Activated CD4-positive, alpha-beta memory T cell treated with anti-CD3 and anti-CD28 coated beads, Interleukin-2, amount 10 ng/mL, durations not matched to agents 7 days and 5 days (primary cell): ENCODE data around the gene STPG4. TPM values are rescaled to one million over a fixed set of nuclear protein-coding genes. Genes with fewer than 3 reads are reported as not detected.

Source experiments
- CTCF ChIA-PET: fragments of 350-600 bp; sonication (Branson Sonifier 250); formaldehyde crosslinking; loops from one replicate; lab custom pipeline; 2021; ENCODE audit warnings: antibody characterized with exemption, inconsistent platforms; lab: Charles Lee
- POLR2A ChIA-PET: fragments of 350-600 bp; sonication (Branson Sonifier 250); formaldehyde crosslinking; loops from one replicate; lab custom pipeline; 2021; ENCODE audit warnings: antibody characterized with exemption; lab: Charles Lee
- DNase-seq: peaks from one replicate; pipeline ENCODE4 v3.0.0-alpha.2; 2020
- H3K27ac Mint-ChIP-seq: one replicate; pipeline ENCODE4 v1.8.0; 2021; ENCODE audit warnings: mild to moderate bottlenecking, mixed read lengths
- H3K27me3 Mint-ChIP-seq: one replicate; pipeline ENCODE4 v1.8.0; 2021; ENCODE audit warnings: mixed read lengths
- H3K36me3 Mint-ChIP-seq: one replicate; pipeline ENCODE4 v1.8.0; 2021; ENCODE audit warnings: low read depth, mixed read lengths
- H3K4me1 Mint-ChIP-seq: one replicate; pipeline ENCODE4 v1.8.0; 2021; ENCODE audit warnings: mixed read lengths
- H3K4me3 Mint-ChIP-seq: one replicate; pipeline ENCODE4 v1.8.0; 2021; ENCODE audit warnings: mild to moderate bottlenecking, mixed read lengths
- H3K9me3 Mint-ChIP-seq: one replicate; pipeline ENCODE4 v1.8.0; 2021; ENCODE audit warnings: mixed read lengths
- total RNA-seq, 2 experiments: library from RNA; stranded (reverse); gene quantifications; one replicate each; pipeline ENCODE4 v1.2.3, GENCODE V29; 2021

The STPG4 gene, protein sequence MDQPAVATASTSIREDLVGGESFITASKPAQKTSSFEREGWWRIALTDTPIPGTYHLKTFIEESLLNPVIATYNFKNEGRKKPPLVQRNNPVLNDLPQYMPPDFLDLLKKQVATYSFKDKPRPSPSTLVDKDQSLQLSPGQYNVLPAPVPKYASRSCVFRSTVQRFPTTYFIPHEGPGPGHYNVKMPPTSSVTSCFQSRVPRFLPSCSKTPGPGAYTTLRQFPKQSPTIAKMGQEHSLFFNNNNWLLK
- under 1 TPM in 1 of 2 experiments, not detected in 1; 0.13 TPM for total RNA-seq

- Mint-ChIP-seq H3K27ac (peak within 1 kb of the TSS; percentile 21), H3K4me3 (no peak within 1 kb of the TSS), H3K27me3 (no peaks in the 10 kb centered on the region), H3K4me1 (peaks cover 12% of the 10 kb centered on the region), H3K9me3 (no peaks in the 10 kb centered on the region), H3K36me3 (peaks cover 48% of the 10 kb centered on the region)
- ChIA-PET CTCF (no interaction called here), POLR2A (interaction anchor here (1.7 kb wide), 1 partner anchor 17 kb away, joined by 6 read pairs; no protein-coding TSS in a partner anchor)
- no peak for DNase-seq
Observed at GRCh38 chr2:47155091-47155876, at the start of gene STPG4. STPG4 (minus strand) TSS chr2:47155308; CDS start chr2:47155251, 57 bp downstream.

DNA sequence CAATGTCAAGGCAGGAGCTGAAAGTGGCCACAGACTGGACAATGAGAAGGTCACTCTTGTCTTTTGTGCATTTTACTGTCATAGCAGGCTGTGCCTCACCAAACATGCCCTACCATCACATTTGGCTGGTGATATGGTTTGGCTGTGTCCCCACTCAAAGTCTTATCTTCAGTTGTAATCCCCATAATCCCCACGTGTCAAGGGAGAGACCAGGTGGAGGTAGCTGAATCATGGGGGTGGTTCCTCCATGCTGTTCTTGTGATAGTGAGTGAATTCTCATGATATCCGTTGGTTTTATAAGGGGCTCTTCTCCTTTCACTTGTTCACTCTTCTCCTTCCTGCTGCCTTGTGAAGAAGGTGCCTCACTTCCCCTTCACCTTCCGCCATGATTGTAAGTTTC lies 49.6 kb upstream of the STPG4 start:
- no peak overlapping the region for H3K4me3 Mint-ChIP-seq
- H3K4me1 Mint-ChIP-seq, result no peaks in the 10 kb centered on the region
- peaks cover 17% of the 10 kb centered on the region for H3K27me3 Mint-ChIP-seq
- ChIA-PET POLR2A (no interaction called here), CTCF (no interaction called here)
- no peaks in the 10 kb centered on the region for H3K9me3 Mint-ChIP-seq
- no peaks in the 10 kb centered on the region for H3K36me3 Mint-ChIP-seq
- H3K27ac Mint-ChIP-seq, result no peak overlapping the region
- no peak for DNase-seq

- POLR2A ChIA-PET, result no interaction called here
- CTCF ChIA-PET, result no interaction called here
Observed at GRCh38 chr2:47203995-47204394, 48.9 kb upstream of the STPG4 start.

DNA sequence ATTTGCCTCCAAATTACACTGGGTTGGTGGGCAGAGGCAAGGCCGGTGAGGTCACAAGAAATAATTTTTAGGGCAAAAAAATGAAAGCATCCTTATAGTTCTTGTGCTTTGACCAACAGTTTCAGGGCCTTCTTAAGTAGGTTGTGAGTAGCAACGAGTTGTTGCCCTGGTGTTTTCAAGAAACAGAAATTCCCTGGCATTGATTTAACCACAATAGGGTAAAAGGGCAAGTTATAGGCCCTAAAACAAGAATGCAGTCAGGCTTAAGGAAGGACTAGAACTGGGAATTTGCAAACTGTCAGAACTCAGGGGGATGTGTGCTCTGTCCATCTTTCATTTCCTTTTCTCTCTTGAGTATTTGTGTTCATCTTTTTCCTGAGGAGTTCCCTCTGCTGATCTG lies 46.1 kb upstream of the STPG4 start:
- no peak for DNase-seq
- POLR2A ChIA-PET, result no interaction called here
- Mint-ChIP-seq H3K27me3 (peaks cover 14% of the 10 kb centered on the region), H3K9me3 (no peaks in the 10 kb centered on the region), H3K4me3 (no peak overlapping the region), H3K36me3 (no peaks in the 10 kb centered on the region), H3K27ac (no peak overlapping the region), H3K4me1 (no peaks in the 10 kb centered on the region)
- CTCF ChIA-PET, result no interaction called here

More at GRCh38 chr2:47203995-47204394, 48.9 kb upstream of the STPG4 start:
- no peak overlapping the region for H3K4me3 Mint-ChIP-seq
- H3K27ac Mint-ChIP-seq, result no peak overlapping the region
- H3K4me1 Mint-ChIP-seq, result no peaks in the 10 kb centered on the region
- no peaks in the 10 kb centered on the region for H3K36me3 Mint-ChIP-seq
- no peak for DNase-seq
- no peaks in the 10 kb centered on the region for H3K9me3 Mint-ChIP-seq
- H3K27me3 Mint-ChIP-seq, result peaks cover 14% of the 10 kb centered on the region

- H3K27me3 Mint-ChIP-seq, result peaks cover 23% of the 10 kb centered on the region
- CTCF ChIA-PET, result no interaction called here
- POLR2A ChIA-PET, result no interaction called here
- no peaks in the 10 kb centered on the region for H3K9me3 Mint-ChIP-seq
- H3K4me3 Mint-ChIP-seq, result no peak overlapping the region
- H3K27ac Mint-ChIP-seq, result no peak overlapping the region
- H3K4me1 Mint-ChIP-seq, result no peaks in the 10 kb centered on the region
- no peak for DNase-seq
- no peaks in the 10 kb centered on the region for H3K36me3 Mint-ChIP-seq
Observed at GRCh38 chr2:47198985-47199451, 43.9 kb upstream of the STPG4 start.

DNA sequence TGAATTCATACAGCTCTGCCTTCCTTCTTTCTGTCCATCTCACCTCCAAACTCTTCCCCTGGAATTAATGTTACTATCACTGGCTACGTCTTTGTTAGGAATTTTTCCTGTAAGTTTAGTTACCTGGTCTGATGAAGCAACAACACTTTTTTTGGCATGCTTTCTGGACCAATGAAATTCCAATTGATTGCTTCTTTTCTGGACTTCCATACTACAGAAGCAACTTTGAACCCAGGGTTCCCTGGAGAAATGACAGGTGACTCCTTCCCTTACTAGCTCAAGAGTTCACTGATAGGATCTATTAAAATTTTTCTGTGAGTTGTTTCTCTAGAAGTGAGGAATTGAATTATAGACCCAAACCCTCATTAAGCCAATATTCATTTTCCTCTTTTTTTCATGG lies 41.4 kb upstream of the STPG4 start:
- DNase-seq, result no peak
- peaks cover 21% of the 10 kb centered on the region for H3K27me3 Mint-ChIP-seq
- ChIA-PET POLR2A (no interaction called here), CTCF (interaction anchor here (0.8 kb wide), 1 partner anchor 14 kb away, joined by 3 read pairs; no protein-coding TSS in a partner anchor)
- no peaks in the 10 kb centered on the region for H3K9me3 Mint-ChIP-seq
- H3K4me1 Mint-ChIP-seq, result no peaks in the 10 kb centered on the region
- H3K27ac Mint-ChIP-seq, result no peak overlapping the region
- no peaks in the 10 kb centered on the region for H3K36me3 Mint-ChIP-seq
- H3K4me3 Mint-ChIP-seq, result no peak overlapping the region

DNA sequence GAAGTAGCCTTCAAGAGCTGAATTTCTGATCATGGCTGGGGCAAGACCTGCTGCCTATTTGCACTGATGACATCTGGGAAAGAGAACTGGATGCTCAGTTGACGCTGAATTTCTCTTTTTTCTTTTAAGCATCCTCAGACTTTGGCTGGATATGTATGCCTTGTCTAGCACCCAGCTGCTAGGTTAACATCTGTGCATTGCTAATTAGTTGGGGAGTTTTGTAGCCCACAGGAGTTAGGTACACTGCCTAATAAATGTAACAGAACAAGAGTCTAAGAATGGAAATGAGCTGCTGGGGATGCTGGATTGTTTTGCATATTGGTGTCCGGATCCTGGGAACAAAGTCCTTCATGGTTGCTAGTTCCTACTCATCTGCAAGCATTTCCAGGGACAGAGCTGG lies 40.9 kb upstream of the STPG4 start:
- no peak for DNase-seq
- no peaks in the 10 kb centered on the region for H3K9me3 Mint-ChIP-seq
- no peaks in the 10 kb centered on the region for H3K36me3 Mint-ChIP-seq
- H3K4me3 Mint-ChIP-seq, result no peak overlapping the region
- ChIA-PET POLR2A (no interaction called here), CTCF (interaction anchor here (0.8 kb wide), 1 partner anchor 14 kb away, joined by 3 read pairs; no protein-coding TSS in a partner anchor)
- no peaks in the 10 kb centered on the region for H3K4me1 Mint-ChIP-seq
- no peak overlapping the region for H3K27ac Mint-ChIP-seq
- peaks cover 21% of the 10 kb centered on the region for H3K27me3 Mint-ChIP-seq

GRCh38 chr2:47195148-47195547 lies 40.0 kb upstream of the STPG4 start:
- CTCF ChIA-PET, result no interaction called here
- H3K36me3 Mint-ChIP-seq, result no peaks in the 10 kb centered on the region

GRCh38 chr2:47194410-47194809 lies 39.3 kb upstream of the STPG4 start:
- POLR2A ChIA-PET, result no interaction called here
- Mint-ChIP-seq H3K36me3 (no peaks in the 10 kb centered on the region), H3K9me3 (no peaks in the 10 kb centered on the region), H3K27me3 (peaks cover 19% of the 10 kb centered on the region), H3K4me1 (no peaks in the 10 kb centered on the region), H3K27ac (no peak overlapping the region), H3K4me3 (no peak overlapping the region)
- no peak for DNase-seq
- CTCF ChIA-PET, result no interaction called here

More at GRCh38 chr2:47195148-47195547, 40.0 kb upstream of the STPG4 start:
- POLR2A ChIA-PET, result no interaction called here
- Mint-ChIP-seq H3K4me3 (no peak overlapping the region), H3K4me1 (no peaks in the 10 kb centered on the region), H3K27me3 (peaks cover 19% of the 10 kb centered on the region), H3K9me3 (no peaks in the 10 kb centered on the region), H3K27ac (no peak overlapping the region)
- no peak for DNase-seq

DNA sequence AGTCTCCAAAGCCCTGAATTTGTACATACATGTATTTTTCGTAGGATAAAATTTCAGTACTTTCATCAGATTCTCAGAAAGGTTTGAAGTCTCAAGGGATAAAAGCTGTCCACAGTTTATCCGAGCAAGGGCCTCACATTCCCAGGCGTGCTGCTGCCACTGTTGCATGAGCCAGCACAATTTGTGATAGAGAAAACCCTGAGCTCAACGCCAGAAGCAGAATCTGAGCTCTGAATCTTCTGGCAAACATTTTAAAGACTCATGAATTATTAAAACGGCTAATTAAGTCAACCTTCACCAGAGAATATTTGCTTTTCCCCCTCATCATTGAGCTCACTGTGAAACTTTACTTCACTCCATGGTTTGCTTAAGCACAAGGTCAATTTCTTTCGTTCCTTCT lies 38.5 kb upstream of the STPG4 start:
- Mint-ChIP-seq H3K27me3 (peaks cover 19% of the 10 kb centered on the region), H3K36me3 (no peaks in the 10 kb centered on the region), H3K9me3 (no peaks in the 10 kb centered on the region), H3K27ac (no peak overlapping the region), H3K4me3 (no peak overlapping the region), H3K4me1 (no peaks in the 10 kb centered on the region)
- CTCF ChIA-PET, result no interaction called here
- no peak for DNase-seq
- POLR2A ChIA-PET, result no interaction called here

DNA sequence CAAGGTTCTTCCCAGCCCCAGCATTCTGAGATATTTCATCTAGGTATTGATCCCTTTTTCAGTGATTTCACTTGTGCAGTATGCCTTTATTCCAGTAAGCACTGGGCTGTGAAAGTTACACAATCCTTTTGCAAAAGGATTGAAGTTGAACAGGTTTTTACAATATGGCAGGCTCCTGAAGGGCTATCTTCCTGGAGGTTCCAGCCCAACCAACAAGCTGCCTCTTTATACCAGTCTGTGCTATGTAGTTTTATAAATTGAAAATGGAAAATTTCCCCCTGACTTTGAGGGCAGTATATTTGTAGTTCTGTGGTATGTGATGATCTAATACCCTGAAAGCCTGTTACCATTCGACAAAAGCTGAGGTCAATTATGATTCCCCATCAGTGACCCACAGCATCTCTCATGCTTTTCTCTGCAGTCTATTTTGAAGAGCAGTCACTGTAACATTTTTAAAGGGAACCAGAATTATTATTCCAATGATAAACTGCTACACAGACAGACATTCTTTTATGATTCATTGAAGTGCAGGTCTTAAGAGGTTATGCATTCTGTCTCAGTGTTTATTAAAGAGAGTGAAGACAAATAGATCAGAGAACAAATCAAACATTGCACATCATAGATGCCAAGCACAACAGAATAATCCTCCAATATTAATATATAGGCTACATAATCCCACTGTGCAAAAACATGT lies 35.2 kb upstream of the STPG4 start:
- H3K27me3 Mint-ChIP-seq, result peaks cover 18% of the 10 kb centered on the region
- no peaks in the 10 kb centered on the region for H3K36me3 Mint-ChIP-seq
- H3K9me3 Mint-ChIP-seq, result no peaks in the 10 kb centered on the region
- no peak for DNase-seq
- ChIA-PET CTCF (no interaction called here), POLR2A (no interaction called here)
- no peak overlapping the region for H3K27ac Mint-ChIP-seq
- no peaks in the 10 kb centered on the region for H3K4me1 Mint-ChIP-seq
- H3K4me3 Mint-ChIP-seq, result no peak overlapping the region

DNA sequence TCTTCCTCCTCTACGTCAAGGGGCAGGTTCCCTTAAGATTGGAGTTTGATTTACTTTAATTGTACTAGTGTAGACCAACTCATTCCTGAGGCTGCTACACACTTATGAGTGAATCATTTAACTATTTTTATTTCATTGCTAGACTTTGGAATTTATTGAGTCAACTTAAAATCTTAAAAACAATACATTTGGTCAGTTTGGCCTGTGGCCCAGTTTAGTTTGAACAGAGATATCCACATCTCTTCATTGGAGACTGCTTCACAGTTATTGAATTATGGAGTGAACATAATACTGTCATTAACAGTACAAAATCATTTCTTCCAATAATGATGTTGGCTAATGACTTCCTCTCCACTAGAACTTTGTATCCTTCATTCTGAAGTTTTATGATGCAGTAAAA lies 34.5 kb upstream of the STPG4 start:
- Mint-ChIP-seq H3K4me3 (no peak overlapping the region), H3K4me1 (no peaks in the 10 kb centered on the region), H3K27ac (no peak overlapping the region), H3K36me3 (no peaks in the 10 kb centered on the region), H3K9me3 (no peaks in the 10 kb centered on the region), H3K27me3 (peaks cover 19% of the 10 kb centered on the region)
- ChIA-PET POLR2A (no interaction called here), CTCF (no interaction called here)
- no peak for DNase-seq

GRCh38 chr2:47187069-47187468 lies 32.0 kb upstream of the STPG4 start:
- Mint-ChIP-seq H3K36me3 (no peaks in the 10 kb centered on the region), H3K4me3 (no peak overlapping the region), H3K9me3 (no peaks in the 10 kb centered on the region), H3K27ac (no peak overlapping the region), H3K27me3 (peaks cover 21% of the 10 kb centered on the region), H3K4me1 (no peaks in the 10 kb centered on the region)
- ChIA-PET POLR2A (interaction anchor here (1.5 kb wide), 1 partner anchor 15 kb away, joined by 3 read pairs; no protein-coding TSS in a partner anchor), CTCF (no interaction called here)
- DNase-seq, result no peak
